Thymus (tissue), 11 donors: Measurements from ENCODE around the gene STX1B. TPM values are rescaled to one million over a fixed set of nuclear protein-coding genes. Genes with fewer than 3 reads are reported as not detected.

Experiments used
- DNase-seq, 9 donors: peaks; one replicate each; pipeline ENCODE4 v3.0.0-alpha.2; 2013; ENCODE audit warnings: low spot score in 9 of 9, low read depth in 6 of 9, missing footprints in 1 of 9
- H3K27ac ChIP-seq, 2 donors: one replicate each; pipeline ENCODE4 v1.5.1; 2013; ENCODE audit warnings: control low read depth in 1 of 2, low read depth in 1 of 2, low read length in 1 of 2, mild to moderate bottlenecking in 1 of 2, moderate library complexity in 1 of 2
- H3K27me3 ChIP-seq, 2 donors: one replicate each; pipeline ENCODE4 v1.5.1; 2013; ENCODE audit warnings: low read length in 1 of 2; ENCODE audit not compliant: control insufficient read depth in 2 of 2, insufficient read depth in 1 of 2
- H3K36me3 ChIP-seq, 2 donors: one replicate each; pipeline ENCODE4 v1.5.1; 2013; ENCODE audit warnings: low read length in 1 of 2, mild to moderate bottlenecking in 1 of 2, moderate library complexity in 1 of 2; ENCODE audit not compliant: control insufficient read depth in 2 of 2, insufficient read depth in 2 of 2
- H3K4me1 ChIP-seq, 2 donors: one replicate each; pipeline ENCODE4 v1.5.1; 2013; ENCODE audit warnings: low read length in 2 of 2; ENCODE audit not compliant: control insufficient read depth in 2 of 2, insufficient read depth in 2 of 2
- H3K4me3 ChIP-seq, 2 donors: one replicate each; pipeline ENCODE4 v1.5.1; 2013; ENCODE audit warnings: low read length in 2 of 2, control low read depth in 1 of 2, mild to moderate bottlenecking in 1 of 2
- H3K9me3 ChIP-seq, 2 donors: one replicate each; pipeline ENCODE4 v1.5.1; 2013; ENCODE audit warnings: low read length in 1 of 2, mild to moderate bottlenecking in 1 of 2; ENCODE audit not compliant: control insufficient read depth in 2 of 2, insufficient read depth in 1 of 2
- WGBS: extraction: QIAGEN DNeasy Blood & Tissue Kit; methylation state at CpG from one replicate; pipeline ENCODE4 v1.1.7; 2013; 5-methylcytosine and 5-hydroxymethylcytosine counted together
- polyA plus RNA-seq: library from polyadenylated mRNA; stranded (reverse); fragments of 200-250 nt; gene quantifications from one replicate; pipeline ENCODE4 v1.2.3, GENCODE V29; 2013
- total RNA-seq: library from RNA; stranded (reverse); fragments of 120-200 nt; gene quantifications from one replicate; pipeline ENCODE4 v1.2.4, GENCODE V29; 2013
- donor health status: healthy.

The STX1B gene
- total and polyA plus RNA-seq, 2 donors = 0.19 to 1.0 TPM

GRCh38 chr16:31001507-31002249, 8.8 kb downstream of the STX1B start:
- peaks cover 3 to 46% of the 10 kb centered on the region in 2 donors for H3K27me3 ChIP-seq
- no peak for DNase-seq
- H3K27ac ChIP-seq = peak overlapping the region in 1 of 2 donors; percentile 33
- no peak overlapping the region for H3K4me3 ChIP-seq
- H3K36me3 ChIP-seq = no peaks in the 10 kb centered on the region
- H3K4me1 ChIP-seq = peaks cover 7 to 16% of the 10 kb centered on the region in 2 donors
- WGBS = 90% methylated on average over 16 of the region's 16 CpGs
- no peaks in the 10 kb centered on the region for H3K9me3 ChIP-seq

GRCh38 chr16:31000671-31001382, 9.6 kb downstream of the STX1B start:
- Histone ChIP-seq H3K4me3 (no peak overlapping the region), H3K4me1 (peaks cover 8 to 20% of the 10 kb centered on the region in 2 donors), H3K9me3 (no peaks in the 10 kb centered on the region), H3K36me3 (no peaks in the 10 kb centered on the region), H3K27ac (no peak overlapping the region), H3K27me3 (peaks cover 3 to 44% of the 10 kb centered on the region in 2 donors)
- 95% methylated on average over 19 of the region's 19 CpGs for WGBS
- DNase-seq = no peak

GRCh38 chr16:30998852-30999761, 11.3 kb downstream of the STX1B start:
- Histone ChIP-seq H3K4me1 (peaks cover 8 to 20% of the 10 kb centered on the region in 2 donors), H3K27me3 (peaks cover 3 to 36% of the 10 kb centered on the region in 2 donors), H3K9me3 (no peaks in the 10 kb centered on the region), H3K4me3 (no peak overlapping the region), H3K27ac (peak overlapping the region in 1 of 2 donors; percentile 8), H3K36me3 (no peaks in the 10 kb centered on the region)
- 94% methylated on average over 6 of the region's 6 CpGs for WGBS
- DNase-seq = no peak

DNA sequence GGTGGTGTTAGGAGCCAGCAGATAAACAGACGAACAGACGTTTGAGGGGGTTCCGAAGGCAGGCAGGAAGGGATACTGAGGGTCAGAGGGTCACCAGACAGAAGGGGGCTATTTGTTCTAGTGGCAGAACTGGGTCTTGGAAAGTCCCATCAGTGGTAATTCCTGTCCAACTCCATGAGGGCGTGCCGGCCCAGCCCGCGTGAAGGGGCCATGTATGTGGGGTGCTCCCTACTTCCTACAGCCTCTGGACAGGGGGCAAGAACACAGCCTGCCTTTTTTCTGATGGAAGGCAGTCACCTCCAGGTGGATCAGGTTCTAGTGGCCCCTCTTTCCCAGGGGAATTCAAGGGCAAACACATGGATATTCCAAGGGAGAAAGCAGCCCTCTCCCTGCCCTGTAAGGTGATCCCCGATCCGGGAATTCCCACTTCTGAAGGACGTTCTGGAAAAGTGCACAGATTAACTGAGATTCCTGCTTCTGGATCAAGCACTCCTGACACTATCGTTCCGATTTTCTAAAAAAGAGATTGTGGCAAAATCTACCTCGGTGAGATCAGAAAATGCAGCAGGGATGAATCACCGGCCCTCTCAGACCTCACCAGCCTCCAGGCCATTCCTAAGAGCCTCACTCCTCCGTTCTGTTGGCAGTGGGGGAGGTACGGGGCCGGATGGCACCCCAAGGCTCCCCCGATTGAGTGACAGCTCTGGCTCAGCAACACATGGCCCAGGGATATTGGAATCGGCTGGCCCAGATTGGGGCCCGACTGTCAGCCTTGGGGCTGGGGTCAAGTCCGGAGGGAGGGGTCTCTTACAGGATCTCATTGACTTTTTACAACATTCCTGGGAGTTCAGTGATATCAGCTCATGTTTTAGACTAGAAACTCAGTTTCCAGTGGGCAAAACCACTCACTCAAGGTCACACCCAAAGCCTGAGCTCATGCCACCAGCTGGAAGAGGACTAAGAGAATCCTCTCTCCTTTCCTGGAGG, 12.4 kb downstream of the STX1B start:
- H3K27ac ChIP-seq = peak overlapping the region in 1 of 2 donors; percentile 6
- DNase-seq = no peak
- WGBS = 87% methylated on average over 21 of the region's 21 CpGs

GRCh38 chr16:30996985-30997724, 13.3 kb downstream of the STX1B start:
- peak; percentile 30 to 80 (median 52) for DNase-seq
- WGBS = 4% methylated on average over 60 of the region's 60 CpGs

More for the DNA sequence above, 12.4 kb downstream of the STX1B start:
- peak overlapping the region; percentile 59 to 66 for H3K4me3 ChIP-seq
- H3K27me3 ChIP-seq = peaks cover 3 to 36% of the 10 kb centered on the region in 2 donors
- no peaks in the 10 kb centered on the region for H3K9me3 ChIP-seq
- H3K36me3 ChIP-seq = peaks cover 0 to 3% of the 10 kb centered on the region in 2 donors
- H3K4me1 ChIP-seq = peaks cover 8 to 14% of the 10 kb centered on the region in 2 donors

DNA sequence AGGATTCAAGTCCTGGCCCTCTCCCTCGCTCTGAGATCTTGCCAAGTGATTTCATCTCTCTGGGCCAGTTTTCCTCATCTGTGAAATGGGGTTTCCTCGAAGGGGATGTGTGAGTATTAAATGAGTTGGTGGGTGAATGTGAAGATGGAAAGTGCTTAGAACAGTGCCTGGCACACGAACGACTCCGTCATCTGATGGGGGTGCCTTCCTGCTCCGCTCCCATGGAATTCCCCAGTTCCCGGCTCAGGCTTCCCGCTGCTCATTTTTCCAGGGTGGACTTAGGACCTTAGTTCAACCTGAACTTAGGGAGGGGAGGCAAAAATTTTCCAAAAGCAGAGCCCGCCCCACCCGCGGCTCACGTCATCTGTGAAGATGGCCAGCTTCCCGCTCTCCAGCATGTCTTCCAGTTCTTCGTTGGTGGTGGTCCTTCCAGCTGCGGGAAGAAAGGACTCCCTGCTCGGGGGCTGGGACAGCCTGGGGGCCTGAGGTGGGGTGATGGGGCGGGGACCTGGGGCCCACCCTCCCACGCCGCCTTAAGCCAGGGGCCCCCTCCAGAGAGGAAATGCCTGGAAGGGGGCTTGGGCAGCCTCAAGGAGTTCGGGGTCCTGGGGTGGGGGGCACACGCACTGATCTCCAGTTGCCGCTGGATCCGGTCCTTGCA, 14.0 kb downstream of the STX1B start:
- Histone ChIP-seq H3K4me1 (peaks cover 8 to 14% of the 10 kb centered on the region in 2 donors), H3K27ac (peak overlapping the region in 1 of 2 donors; percentile 36), H3K27me3 (peaks cover 3 to 32% of the 10 kb centered on the region in 2 donors), H3K36me3 (peaks cover 0 to 4% of the 10 kb centered on the region in 2 donors), H3K4me3 (peak overlapping the region; percentile 59 to 66), H3K9me3 (no peaks in the 10 kb centered on the region)
- WGBS = 52% methylated on average over 23 of the region's 23 CpGs
- DNase-seq = no peak

More at GRCh38 chr16:30996985-30997724, 13.3 kb downstream of the STX1B start:
- H3K4me1 ChIP-seq = peaks cover 8 to 14% of the 10 kb centered on the region in 2 donors
- H3K27ac ChIP-seq = peak overlapping the region in 1 of 2 donors; percentile 36
- H3K36me3 ChIP-seq = peaks cover 0 to 4% of the 10 kb centered on the region in 2 donors
- H3K27me3 ChIP-seq = peaks cover 3 to 36% of the 10 kb centered on the region in 2 donors
- H3K9me3 ChIP-seq = no peaks in the 10 kb centered on the region
- H3K4me3 ChIP-seq = peak overlapping the region; percentile 59 to 66

GRCh38 chr16:30995927-30996323, 14.5 kb downstream of the STX1B start:
- H3K27me3 ChIP-seq = peaks cover 3 to 32% of the 10 kb centered on the region in 2 donors
- H3K9me3 ChIP-seq = no peaks in the 10 kb centered on the region
- H3K36me3 ChIP-seq = peaks cover 0 to 4% of the 10 kb centered on the region in 2 donors
- DNase-seq = no peak
- H3K4me1 ChIP-seq = peaks cover 8 to 14% of the 10 kb centered on the region in 2 donors
- H3K27ac ChIP-seq = no peak overlapping the region
- H3K4me3 ChIP-seq = no peak overlapping the region
- WGBS = 93% methylated on average over 11 of the region's 11 CpGs
